Psoas muscle (tissue), 8 donors: ENCODE results near the gene SPSB4. TPM values are rescaled to one million over a fixed set of nuclear protein-coding genes. Genes with fewer than 3 reads are reported as not detected.

Experiments
- ATAC-seq, 4 donors: fragments of 200-7000 bp; cut with Tn5 transposase; one replicate each; pipeline ENCODE4 v1.9.1; 2020; ENCODE audit warnings: moderate library complexity in 3 of 4, mild to moderate bottlenecking in 2 of 4
- DNase-seq, 2 donors: peaks; one replicate each; pipeline ENCODE4 v3.0.0-alpha.2; 2020
- H3K27ac ChIP-seq: fragments of 200-600 bp; one replicate; pipeline ENCODE4 v1.8.0; 2022
- H3K27me3 ChIP-seq, 3 donors: fragments of 200-600 bp in 1 of 3; one replicate each; pipeline versions ENCODE4 v1.6.1 to v1.8.0; 2013 to 2022; ENCODE audit warnings: low read length in 2 of 3, mild to moderate bottlenecking in 2 of 3, moderate library complexity in 1 of 3; ENCODE audit not compliant: insufficient read depth in 3 of 3
- H3K36me3 ChIP-seq, 2 donors: fragments of 200-600 bp in 1 of 2; one replicate each; pipeline versions ENCODE4 v1.6.1 to v1.8.0; 2013 to 2022; ENCODE audit warnings: low read depth in 1 of 2, mild to moderate bottlenecking in 1 of 2, moderate library complexity in 1 of 2; ENCODE audit not compliant: insufficient read depth in 1 of 2
- H3K4me1 ChIP-seq: fragments of 200-600 bp; one replicate; pipeline ENCODE4 v1.8.0; 2022
- H3K4me3 ChIP-seq: fragments of 200-600 bp; one replicate; pipeline ENCODE4 v1.8.0; 2022; ENCODE audit warnings: mild to moderate bottlenecking
- H3K9me3 ChIP-seq: fragments of 200-600 bp; one replicate; pipeline ENCODE4 v1.8.0; 2022
- WGBS, 3 donors: extraction: QIAGEN DNeasy Blood & Tissue Kit; methylation state at CpG; one replicate each; pipeline versions ENCODE4 v1.1.6 to v1.1.7; 2013; 5-methylcytosine and 5-hydroxymethylcytosine counted together
- intact Hi-C, 2 donors: fragments of 100-400 bp; cut with DNase I; formaldehyde crosslinking; loops; one replicate each; pipeline versions ENCODE4 v1.11.0 to v1.14.2; 2022
- polyA plus RNA-seq, 3 donors: library from polyadenylated mRNA; stranded (reverse); fragments of 200-250 nt; gene quantifications; one replicate each; pipeline ENCODE4 v1.2.3, GENCODE V29; 2013
- total RNA-seq, 4 donors: library from RNA; stranded (reverse); fragmentation: NEBNext Ultra II Directional in 2 of 4; extraction: Animal tissue kit (Norgen Biotek cat#: 25700) in 2 of 4; gene quantifications; one replicate each; pipeline versions ENCODE4 v1.2.1 to v1.2.4, GENCODE V29; 2021 to 2023
- TF ChIP-seq, protein P1 (sequence below): fragments of 200-600 bp; IDR thresholded peaks from one replicate; pipeline ENCODE4 v1.8.0; 2022; ENCODE audit warnings: antibody characterized with exemption
- donor health status: healthy with polysubstance abuse.
- donor health status: DM: no; HTN: no; CAD: no; lungs with moderate emphysema.
- donor health status: Bipolar disorder and iron deficiency.
- donor health status: healthy.
- donor health status: DM: yes; HTN: yes; CAD: no.
- donor health status: DM: no; HTN: no; CAD: no.
- donor health status: DM: no; HTN: no; CAD: no.
- donor health status: DM: yes; HTN: yes; CAD: no.

SPSB4 gene
- total and polyA plus RNA-seq, 7 donors = 0.39 to 1.9 (median 0.59) TPM

DNA sequence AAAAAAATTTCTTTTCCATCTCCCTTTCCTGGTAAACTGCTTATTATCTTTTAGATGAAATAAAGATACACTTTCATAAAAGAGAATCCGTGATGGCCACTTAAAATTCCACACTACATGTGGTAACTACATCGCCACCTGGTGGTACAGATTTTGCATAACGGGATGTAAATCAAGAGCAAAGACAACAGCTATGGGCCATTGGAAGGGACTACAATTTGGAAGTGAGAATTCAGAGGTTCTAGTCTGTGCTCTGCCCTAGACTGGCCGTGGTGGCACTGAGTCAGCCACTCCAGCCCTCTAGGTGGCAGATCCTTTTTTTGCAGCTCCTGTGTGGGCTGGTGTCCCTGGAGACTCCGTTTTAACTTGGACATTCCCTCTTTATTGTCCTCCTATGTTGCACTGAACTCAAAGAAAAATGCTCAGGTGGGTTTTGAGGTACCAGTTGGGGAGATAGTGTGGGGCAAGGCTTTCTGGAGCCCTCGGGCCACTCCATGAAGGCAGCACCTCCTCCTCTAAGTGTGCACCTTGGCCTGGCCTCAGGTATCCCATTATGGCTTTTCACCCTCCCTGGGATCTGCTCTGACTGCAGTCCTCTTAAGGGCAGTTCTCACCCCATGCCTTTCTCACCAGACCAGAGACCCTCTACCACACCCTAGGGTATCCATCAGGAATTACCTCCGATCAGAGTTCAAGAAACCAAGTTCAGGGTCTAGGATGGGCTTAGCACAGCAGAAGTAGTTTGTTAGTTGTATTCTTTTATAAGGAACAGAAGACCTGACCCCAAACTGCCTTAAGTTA is 54.9 kb downstream of the SPSB4 start:
- Histone ChIP-seq H3K36me3 (no peaks in the 10 kb centered on the region), H3K4me1 (peaks cover 21% of the 10 kb centered on the region), H3K4me3 (no peak overlapping the region), H3K27me3 (no peaks in the 10 kb centered on the region), H3K27ac (no peak overlapping the region), H3K9me3 (no peaks in the 10 kb centered on the region)
- TF ChIP-seq, protein P1, sequence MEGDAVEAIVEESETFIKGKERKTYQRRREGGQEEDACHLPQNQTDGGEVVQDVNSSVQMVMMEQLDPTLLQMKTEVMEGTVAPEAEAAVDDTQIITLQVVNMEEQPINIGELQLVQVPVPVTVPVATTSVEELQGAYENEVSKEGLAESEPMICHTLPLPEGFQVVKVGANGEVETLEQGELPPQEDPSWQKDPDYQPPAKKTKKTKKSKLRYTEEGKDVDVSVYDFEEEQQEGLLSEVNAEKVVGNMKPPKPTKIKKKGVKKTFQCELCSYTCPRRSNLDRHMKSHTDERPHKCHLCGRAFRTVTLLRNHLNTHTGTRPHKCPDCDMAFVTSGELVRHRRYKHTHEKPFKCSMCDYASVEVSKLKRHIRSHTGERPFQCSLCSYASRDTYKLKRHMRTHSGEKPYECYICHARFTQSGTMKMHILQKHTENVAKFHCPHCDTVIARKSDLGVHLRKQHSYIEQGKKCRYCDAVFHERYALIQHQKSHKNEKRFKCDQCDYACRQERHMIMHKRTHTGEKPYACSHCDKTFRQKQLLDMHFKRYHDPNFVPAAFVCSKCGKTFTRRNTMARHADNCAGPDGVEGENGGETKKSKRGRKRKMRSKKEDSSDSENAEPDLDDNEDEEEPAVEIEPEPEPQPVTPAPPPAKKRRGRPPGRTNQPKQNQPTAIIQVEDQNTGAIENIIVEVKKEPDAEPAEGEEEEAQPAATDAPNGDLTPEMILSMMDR = peak; percentile 90
- ATAC-seq = peak; percentile 26 to 63 (median 38)
- peak; percentile 28 to 29 for DNase-seq
- 42 to 46% (median 42%) methylated on average over 7 of the region's 7 CpGs for WGBS, 3 donors
- intact Hi-C loops = loop anchor here (2.0 to 5.0 kb wide), 5 partner anchors 55 to 94 kb away; partner anchors contain the start of gene SPSB4 (in 1 of the 2)

DNA sequence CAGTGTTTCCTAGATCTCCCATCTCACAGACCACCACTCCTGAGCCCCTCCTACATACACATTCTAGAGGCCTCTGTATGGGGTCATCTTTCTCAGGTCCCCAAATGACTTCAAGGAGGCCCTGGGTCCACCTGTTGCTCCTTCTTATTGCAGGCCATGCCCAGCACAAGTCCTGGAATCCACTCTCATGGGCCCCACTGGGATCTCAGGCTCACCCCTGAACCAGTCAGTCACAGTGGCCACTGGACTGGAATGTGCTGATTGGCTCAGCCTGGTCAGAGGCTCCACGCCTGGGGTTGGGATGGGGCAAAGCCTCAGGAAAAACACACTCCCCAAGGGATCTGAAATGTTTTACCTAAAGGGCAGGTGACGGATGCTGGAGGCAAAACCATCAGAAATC is 55.7 kb downstream of the SPSB4 start:
- ATAC-seq (no peak), DNase-seq (no peak)
- intact Hi-C loops = loop anchor here (2.0 to 5.0 kb wide), 4 partner anchors 56 to 95 kb away; partner anchors contain the start of gene SPSB4 (in 1 of the 2)
- Histone ChIP-seq H3K36me3 (no peaks in the 10 kb centered on the region), H3K4me3 (no peak overlapping the region), H3K27ac (no peak overlapping the region), H3K9me3 (no peaks in the 10 kb centered on the region), H3K27me3 (no peaks in the 10 kb centered on the region), H3K4me1 (peaks cover 21% of the 10 kb centered on the region)
- WGBS, 3 donors = 92 to 97% (median 95%) methylated on average over 2 of the region's 2 CpGs
- TF ChIP-seq, protein P1 = no peak

DNA sequence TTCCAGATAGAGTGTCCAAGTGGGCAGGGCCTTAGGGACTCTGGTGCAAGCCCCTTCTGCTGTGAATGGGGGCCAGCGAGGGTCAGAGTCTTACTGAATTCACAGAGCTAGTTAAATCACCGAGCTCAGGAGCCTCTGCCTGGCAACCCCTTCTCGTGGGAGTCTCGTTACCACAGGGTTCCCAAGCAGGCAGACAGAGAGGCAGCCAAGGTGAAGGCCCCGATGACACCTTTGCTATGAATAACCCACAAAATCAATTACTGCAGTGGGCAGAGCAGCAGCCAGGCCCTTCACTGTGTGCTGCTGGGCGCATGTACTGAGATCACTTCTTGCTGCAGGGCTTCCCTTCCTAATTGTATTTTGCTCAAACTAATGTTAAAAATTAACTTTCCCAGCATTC is 56.9 kb downstream of the SPSB4 start:
- H3K9me3 ChIP-seq = no peaks in the 10 kb centered on the region
- H3K36me3 ChIP-seq = no peaks in the 10 kb centered on the region
- 26 to 49% (median 42%) methylated on average over 6 of the region's 6 CpGs for WGBS, 3 donors
- no peaks in the 10 kb centered on the region for H3K27me3 ChIP-seq
- H3K27ac ChIP-seq = peak overlapping the region; percentile 50
- TF ChIP-seq, protein P1 = no peak
- ATAC-seq (peak; percentile 32 to 62 (median 41)), DNase-seq (no peak)
- intact Hi-C loops = loop anchor here in 1 of 2 donors (5.0 kb wide), 2 partner anchors 79 to 96 kb away; no protein-coding TSS in a partner anchor
- H3K4me3 ChIP-seq = no peak overlapping the region
- peaks cover 21% of the 10 kb centered on the region for H3K4me1 ChIP-seq

DNA sequence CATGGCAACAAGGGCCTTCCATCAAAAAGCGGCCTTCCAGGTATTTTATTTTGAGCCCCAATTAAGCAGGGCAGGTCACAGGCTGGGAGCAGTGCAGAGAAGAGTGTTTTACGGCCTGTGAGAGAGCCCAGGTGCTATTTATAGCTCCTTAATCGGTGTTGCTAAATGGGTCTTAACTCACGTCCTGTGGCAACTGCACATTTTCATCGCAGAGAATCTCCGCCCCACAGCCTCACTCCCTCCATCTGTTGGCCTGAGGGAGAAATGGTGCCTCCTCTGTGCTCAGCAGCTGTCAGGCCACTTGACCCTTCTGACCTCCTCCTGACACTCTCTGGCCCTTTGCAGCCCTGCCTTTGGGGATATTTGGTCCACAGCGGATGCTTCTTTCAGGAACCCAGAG is 58.6 kb downstream of the SPSB4 start:
- Histone ChIP-seq H3K27me3 (no peaks in the 10 kb centered on the region), H3K36me3 (no peaks in the 10 kb centered on the region), H3K27ac (peak overlapping the region; percentile 71), H3K9me3 (no peaks in the 10 kb centered on the region), H3K4me1 (peaks cover 21% of the 10 kb centered on the region), H3K4me3 (no peak overlapping the region)
- ATAC-seq (peak; percentile 87 to 97 (median 93)), DNase-seq (peak in 1 of 2 donors; percentile 74)
- WGBS, 3 donors = 19 to 32% (median 21%) methylated on average over 7 of the region's 7 CpGs
- TF ChIP-seq, protein P1 = peak; percentile 37
- intact Hi-C loops = loop anchor here in 1 of 2 donors (5.0 kb wide), 2 partner anchors 78 to 97 kb away; no protein-coding TSS in a partner anchor
